A549 (cell line): ENCODE results near the gene DLG2. TPM values are rescaled to one million over a fixed set of nuclear protein-coding genes. Genes with fewer than 3 reads are reported as not detected.

ENCODE experiments used
- ATAC-seq, 2 experiments: fragments of 200-7000 bp in 1 of 2; fragments of >200 bp in 1 of 2; cut with Nextera tagmentation in 1 of 2; cut with Tn5 transposase in 1 of 2; 3 replicates each; pipeline versions ENCODE4 v1.8.0 to v1.9.1; 2018 to 2020; ENCODE audit warnings: mild to moderate bottlenecking in 1 of 2, moderate library complexity in 1 of 2
- CTCF ChIA-PET: fragments of 300-600 bp; sonication (Branson Sonifier 250); formaldehyde crosslinking; extraction: SDS; loops from one replicate; lab custom pipeline; 2021; ENCODE audit warnings: antibody characterized with exemption, inconsistent platforms; lab: Yijun Ruan, JAX
- POLR2A ChIA-PET: fragments of 350-600 bp; formaldehyde crosslinking; extraction: SDS; loops from one replicate; lab custom pipeline; 2021; ENCODE audit warnings: antibody characterized with exemption, inconsistent platforms; lab: Yijun Ruan, JAX
- DNase-seq, 2 experiments: peaks; one replicate each; pipeline versions ENCODE4 v3.0.0 to v3.0.0-alpha.2; 2011 to 2016; ENCODE audit warnings: low read depth in 1 of 2, low spot score in 1 of 2
- FAIRE-seq: peaks from 2 replicates; lab custom pipeline; 2011; peaks lifted over from hg19 to GRCh38; lab: Jason Lieb, UNC
- H3K27ac ChIP-seq, 2 experiments: fragments of >200 bp; sonication (Bioruptor Twin); formaldehyde crosslinking; 3 replicates each; pipeline ENCODE4 v1.5.1; 2016 to 2017
- H3K4me1 ChIP-seq: fragments of >200 bp; sonication (Bioruptor Twin); formaldehyde crosslinking; 3 replicates; pipeline ENCODE4 v1.6.1; 2016
- H3K4me2 ChIP-seq: fragments of >200 bp; sonication (Bioruptor Twin); formaldehyde crosslinking; 3 replicates; pipeline ENCODE4 v1.6.1; 2016
- H3K4me3 ChIP-seq: fragments of >200 bp; sonication (Bioruptor Twin); formaldehyde crosslinking; 3 replicates; pipeline ENCODE4 v1.5.1; 2016
- H3K9me3 ChIP-seq: fragments of >200 bp; sonication (Bioruptor Twin); formaldehyde crosslinking; 3 replicates; pipeline ENCODE4 v1.6.1; 2016
- ATOH8 ChIP-seq: fragments of 250-450 bp; sonication (Bioruptor Pico); IDR thresholded peaks from 2 replicates; pipeline ENCODE4 v1.5.0; 2020; ENCODE audit warnings: low read depth, mild to moderate bottlenecking, moderate library complexity
- CEBPB ChIP-seq, 2 experiments: fragments of >200 bp in 1 of 2; sonication (Bioruptor Twin) in 1 of 2; formaldehyde crosslinking in 1 of 2; IDR thresholded peaks; 2 replicates each; pipeline ENCODE4 v1.6.1; 2012 to 2016
- EP300 ChIP-seq, 2 experiments: fragments of >200 bp; sonication (Bioruptor Twin); formaldehyde crosslinking; IDR thresholded peaks; 2 replicates in 1 of 2; 3 replicates in 1 of 2; pipeline ENCODE4 v1.6.1; 2016 to 2017
- FOSL2 ChIP-seq, 2 experiments: fragments of 450-650 bp in 1 of 2; fragments of >200 bp in 1 of 2; sonication (Bioruptor Twin) in 1 of 2; formaldehyde crosslinking; IDR thresholded peaks; 2 replicates each; pipeline versions ENCODE4 v1.5.0 to v1.6.1; 2016 to 2020; ENCODE audit warnings: mild to moderate bottlenecking in 1 of 2, moderate library complexity in 1 of 2
- FOXS1 ChIP-seq: fragments of 250-450 bp; sonication (Bioruptor Pico); IDR thresholded peaks from 2 replicates; pipeline ENCODE4 v1.5.0; 2020; ENCODE audit warnings: mild to moderate bottlenecking, moderate library complexity
- HDAC2 ChIP-seq: fragments of 200-600 bp; sonication (generic); IDR thresholded peaks from 2 replicates; pipeline ENCODE4 v1.6.1; 2016
- HES2 ChIP-seq: fragments of >200 bp; sonication (Bioruptor Twin); formaldehyde crosslinking; IDR thresholded peaks from 2 replicates; pipeline ENCODE4 v1.6.1; 2016
- HOXB13 ChIP-seq: fragments of 250-450 bp; sonication (Bioruptor Pico); IDR thresholded peaks from 2 replicates; pipeline ENCODE4 v1.5.0; 2020; ENCODE audit warnings: low read depth, mild to moderate bottlenecking, moderate library complexity
- JUN ChIP-seq, 2 experiments: fragments of >200 bp; sonication (Bioruptor Twin); formaldehyde crosslinking; IDR thresholded peaks; 2 replicates in 1 of 2; 3 replicates in 1 of 2; pipeline ENCODE4 v1.6.1; 2016 to 2017
- KDM1A ChIP-seq: fragments of 200-600 bp; sonication (generic); IDR thresholded peaks from 2 replicates; pipeline ENCODE4 v1.6.1; 2016; ENCODE audit warnings: low read depth, mild to moderate bottlenecking
- KDM5A ChIP-seq: fragments of 200-600 bp; sonication (generic); IDR thresholded peaks from 2 replicates; pipeline ENCODE4 v1.6.1; 2016; ENCODE audit warnings: antibody characterized with exemption, mild to moderate bottlenecking
- MAFK ChIP-seq: fragments of 450-650 bp; IDR thresholded peaks from 2 replicates; pipeline ENCODE4 v1.6.1; 2014; ENCODE audit not compliant: partially characterized antibody
- MAX ChIP-seq: IDR thresholded peaks from 2 replicates; pipeline ENCODE4 v1.6.1; 2012
- MYC ChIP-seq: IDR thresholded peaks from 2 replicates; pipeline ENCODE4 v1.6.1; 2012; ENCODE audit warnings: mild to moderate bottlenecking, inconsistent platforms, low read length, improper control_type of control experiment, borderline replicate concordance
- NR3C1 ChIP-seq: fragments of >200 bp; sonication (Bioruptor Twin); formaldehyde crosslinking; IDR thresholded peaks from 3 replicates; pipeline ENCODE4 v1.6.1; 2017
- PHF8 ChIP-seq: fragments of 200-600 bp; sonication (generic); IDR thresholded peaks from 2 replicates; pipeline ENCODE4 v1.6.1; 2016; ENCODE audit warnings: low read depth, mild to moderate bottlenecking, antibody characterized with exemption, moderate library complexity, borderline replicate concordance
- RFX5 ChIP-seq: fragments of 450-650 bp; IDR thresholded peaks from 2 replicates; pipeline ENCODE4 v1.7.1; 2014; ENCODE audit warnings: antibody characterized with exemption, mild to moderate bottlenecking, moderate library complexity
- TP53 ChIP-seq: fragments of 250-450 bp; sonication (Bioruptor Pico); IDR thresholded peaks from 2 replicates; pipeline ENCODE4 v1.5.0; 2021; ENCODE audit warnings: mild to moderate bottlenecking, moderate library complexity
- ZFP36 ChIP-seq: fragments of 450-650 bp; IDR thresholded peaks from 2 replicates; pipeline ENCODE4 v1.6.1; 2014; ENCODE audit warnings: borderline replicate concordance; ENCODE audit not compliant: partially characterized antibody
- ZSCAN20 ChIP-seq: fragments of 250-450 bp; sonication (Bioruptor Pico); IDR thresholded peaks from 2 replicates; pipeline ENCODE4 v1.8.0; 2022; ENCODE audit warnings: mild to moderate bottlenecking, moderate library complexity
- WGBS: methylation state at CpG from one replicate; pipeline ENCODE4 v1.1.6; 2017; ENCODE audit errors: missing lambda C conversion rate; 5-methylcytosine and 5-hydroxymethylcytosine counted together
- polyA plus RNA-seq, 4 experiments: library from polyadenylated mRNA; depleted of rRNA in 3 of 4; stranded (reverse); fragments of >200 nt; fragmentation: RNase III in 1 of 4; extraction: RNeasy Plus Mini Kit Qiagen cat#74134 plus additional on column Dnase treatment in 1 of 4; gene quantifications; 2 replicates in 3 of 4; 3 replicates in 1 of 4; pipeline ENCODE4 v1.2.3, GENCODE V29; 2011 to 2017
- TF ChIP-seq, protein P1 (sequence below): fragments of 250-450 bp; sonication (Bioruptor Pico); IDR thresholded peaks from 2 replicates; pipeline ENCODE4 v1.5.0; 2021; ENCODE audit warnings: mild to moderate bottlenecking, moderate library complexity, borderline replicate concordance
- TF ChIP-seq, protein P2 (sequence below): fragments of 450-650 bp; IDR thresholded peaks from 2 replicates; pipeline ENCODE4 v1.6.1; 2014; ENCODE audit warnings: antibody characterized with exemption
- TF ChIP-seq, protein P3 (sequence below): IDR thresholded peaks from 2 replicates; pipeline ENCODE4 v1.6.1; 2012

Gene DLG2
- polyA plus RNA-seq, 2 of the 4 experiments (the other 2 are of a cell fraction), result 0.26 to 0.79 TPM

DNA sequence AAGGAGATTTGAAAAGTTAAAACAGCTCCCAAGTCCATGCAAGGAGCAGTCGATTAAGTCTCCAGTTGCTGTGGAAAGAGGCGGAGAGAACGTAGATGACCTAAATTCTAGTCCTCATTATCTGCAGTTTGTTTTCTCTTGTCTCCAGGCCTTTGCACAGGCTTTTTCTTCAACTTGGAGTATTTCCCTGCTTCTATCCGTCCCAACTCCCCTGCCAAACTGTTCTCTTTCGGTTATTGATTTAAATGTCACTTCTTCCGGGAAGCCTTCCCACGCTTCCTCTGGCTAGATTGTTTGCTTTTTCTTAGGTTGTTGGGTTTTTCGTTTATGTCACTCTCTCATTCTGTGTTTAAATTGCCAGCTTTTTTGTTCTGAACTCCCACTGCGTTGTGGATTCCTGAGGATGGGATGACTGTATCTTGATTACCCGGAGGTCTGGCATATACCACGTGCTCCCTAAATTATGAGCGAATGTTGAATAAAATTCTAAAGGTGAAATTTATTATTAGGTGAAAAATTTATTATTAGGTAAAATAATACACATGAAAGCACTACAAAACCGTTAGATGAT, 1.7 kb upstream of the DLG2 start:
- peak overlapping the region; percentile 57 for H3K4me3 ChIP-seq
- peak; percentile 35 to 39 for ATAC-seq
- FAIRE-seq, result no peak
- WGBS, result 3% methylated on average over 13 of the region's 13 CpGs
- H3K27ac ChIP-seq, result peak overlapping the region; percentile 69 to 89
- peaks cover 14% of the 10 kb centered on the region for H3K4me1 ChIP-seq
- no peaks in the 10 kb centered on the region for H3K9me3 ChIP-seq
- TF ChIP-seq KDM5A (peak; percentile 84; the same call in 1 of the 2 replicates), MAX (0 out of 2 replicates have a peak, but pooled peaks have one; percentile 18), MYC (0 out of 2 replicates have a peak, but pooled peaks have one; percentile 41), FOXS1 (CRISPR knock-in tag) (no peak), ZFP36 (peak; percentile 84), PHF8 (0 out of 2 replicates have a peak, but pooled peaks have one; percentile 21)
- TF ChIP-seq, protein P1, sequence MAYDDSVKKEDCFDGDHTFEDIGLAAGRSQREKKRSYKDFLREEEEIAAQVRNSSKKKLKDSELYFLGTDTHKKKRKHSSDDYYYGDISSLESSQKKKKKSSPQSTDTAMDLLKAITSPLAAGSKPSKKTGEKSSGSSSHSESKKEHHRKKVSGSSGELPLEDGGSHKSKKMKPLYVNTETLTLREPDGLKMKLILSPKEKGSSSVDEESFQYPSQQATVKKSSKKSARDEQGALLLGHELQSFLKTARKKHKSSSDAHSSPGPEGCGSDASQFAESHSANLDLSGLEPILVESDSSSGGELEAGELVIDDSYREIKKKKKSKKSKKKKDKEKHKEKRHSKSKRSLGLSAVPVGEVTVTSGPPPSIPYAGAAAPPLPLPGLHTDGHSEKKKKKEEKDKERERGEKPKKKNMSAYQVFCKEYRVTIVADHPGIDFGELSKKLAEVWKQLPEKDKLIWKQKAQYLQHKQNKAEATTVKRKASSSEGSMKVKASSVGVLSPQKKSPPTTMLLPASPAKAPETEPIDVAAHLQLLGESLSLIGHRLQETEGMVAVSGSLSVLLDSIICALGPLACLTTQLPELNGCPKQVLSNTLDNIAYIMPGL (CRISPR knock-in tag), result no peak
- TF ChIP-seq, protein P2, sequence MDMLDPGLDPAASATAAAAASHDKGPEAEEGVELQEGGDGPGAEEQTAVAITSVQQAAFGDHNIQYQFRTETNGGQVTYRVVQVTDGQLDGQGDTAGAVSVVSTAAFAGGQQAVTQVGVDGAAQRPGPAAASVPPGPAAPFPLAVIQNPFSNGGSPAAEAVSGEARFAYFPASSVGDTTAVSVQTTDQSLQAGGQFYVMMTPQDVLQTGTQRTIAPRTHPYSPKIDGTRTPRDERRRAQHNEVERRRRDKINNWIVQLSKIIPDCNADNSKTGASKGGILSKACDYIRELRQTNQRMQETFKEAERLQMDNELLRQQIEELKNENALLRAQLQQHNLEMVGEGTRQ, result 0 out of 2 replicates have a peak, but pooled peaks have one; percentile 15
- CTCF ChIA-PET, result interaction anchor here (1.1 to 1.5 kb wide), 2 partner anchors 52 to 663 kb away, joined by 3 to 4 read pairs; no protein-coding TSS in a partner anchor
- POLR2A ChIA-PET, result interaction anchor here (0.6 to 5.0 kb wide), 7 partner anchors 8 to 616 kb away, joined by 3 to 30 read pairs (median 4); partner anchors contain the start of genes CREBZF, EED and TMEM126A
- H3K4me2 ChIP-seq, result peak overlapping the region; percentile 81
- DNase-seq, result no peak

DNA sequence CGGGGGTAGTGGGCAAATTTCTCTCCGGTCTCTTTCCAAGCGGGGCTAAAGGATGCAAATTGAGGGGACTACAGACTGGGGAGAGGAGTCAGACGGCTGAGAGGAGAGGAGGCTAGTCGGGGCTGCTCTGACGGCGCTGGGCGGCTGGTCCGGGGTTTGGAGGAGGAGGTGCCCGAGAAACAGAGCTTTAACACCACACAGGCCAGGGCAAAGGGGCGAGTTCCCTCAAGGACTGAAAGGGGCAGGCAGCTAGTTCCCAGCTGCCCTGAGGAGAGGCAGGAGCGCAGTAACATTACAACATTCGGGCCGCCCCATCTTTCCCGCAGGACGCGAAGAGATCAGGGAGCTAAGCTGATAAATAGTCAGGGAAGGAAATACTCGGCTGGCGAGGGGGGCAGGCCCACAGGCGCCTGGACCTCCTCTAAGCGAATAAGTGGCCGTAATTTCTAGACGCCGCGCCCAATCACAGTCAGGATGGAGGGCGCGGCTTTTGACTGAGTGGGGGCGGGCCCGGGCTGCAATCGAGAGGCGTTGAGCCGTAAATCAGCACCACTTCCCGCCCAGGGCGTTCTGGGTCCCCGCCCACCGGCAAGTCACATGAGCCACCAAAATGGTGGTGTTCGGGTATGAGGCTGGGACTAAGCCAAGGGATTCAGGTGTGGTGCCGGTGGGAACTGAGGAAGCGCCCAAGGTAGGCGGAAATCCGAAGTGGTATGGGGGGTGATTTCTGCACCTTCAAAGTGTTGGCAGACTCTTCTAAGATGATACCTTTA, 1.0 kb upstream of the DLG2 start, which contains the start of gene TMEM126B:
TMEM126B (plus strand) TSS at position 596 of the 773 bp plus-strand sequence; CDS start at position 611, 15 bp downstream.
- Histone ChIP-seq H3K4me1 (peaks cover 14% of the 10 kb centered on the region), H3K4me3 (peak within 1 kb of the TSS; percentile 57), H3K4me2 (peak within 1 kb of the TSS; percentile 96), H3K9me3 (no peaks in the 10 kb centered on the region), H3K27ac (peak within 1 kb of the TSS; percentile 79 to 89)
- POLR2A ChIA-PET, result interaction anchor here (0.6 to 5.0 kb wide), 8 partner anchors 9 to 617 kb away, joined by 3 to 30 read pairs (median 4); partner anchors contain the start of genes CREBZF, EED and TMEM126A
- FAIRE-seq (peak; percentile 76), ATAC-seq (peak; percentile 97 to 99), DNase-seq (peak; percentile 84 to 96)
- WGBS, result under 1% methylated on average over 38 of the region's 41 CpGs
- CTCF ChIA-PET, result interaction anchor here (0.6 to 1.5 kb wide), 4 partner anchors 18 to 663 kb away, joined by 3 to 4 read pairs (median 3); no protein-coding TSS in a partner anchor
- TF ChIP-seq NR3C1 (no peak), EP300 (IDR thresholded peaks at IDR 0.05) (no peak), CEBPB (IDR thresholded peaks at IDR 0.05) (peak in 1 of 2 experiments; percentile 13; a peak in 1 of 4 replicates), FOSL2 (IDR thresholded peaks at IDR 0.05) (no peak), FOSL2 (CRISPR knock-in tag; IDR thresholded peaks at IDR 0.05) (no peak), JUN (IDR thresholded peaks at IDR 0.05) (peak in 1 of 2 experiments; percentile 72; a peak in 3 of 5 replicates), HDAC2 (no peak), KDM1A (no peak), KDM5A (peak; percentile 96), HOXB13 (CRISPR knock-in tag) (no peak), TP53 (CRISPR knock-in tag) (no peak), MAFK (no peak), RFX5 (no peak; the same call in 1 of the 2 replicates), HES2 (no peak), ATOH8 (CRISPR knock-in tag) (no peak), ZSCAN20 (CRISPR knock-in tag) (no peak)
- TF ChIP-seq, protein P3, sequence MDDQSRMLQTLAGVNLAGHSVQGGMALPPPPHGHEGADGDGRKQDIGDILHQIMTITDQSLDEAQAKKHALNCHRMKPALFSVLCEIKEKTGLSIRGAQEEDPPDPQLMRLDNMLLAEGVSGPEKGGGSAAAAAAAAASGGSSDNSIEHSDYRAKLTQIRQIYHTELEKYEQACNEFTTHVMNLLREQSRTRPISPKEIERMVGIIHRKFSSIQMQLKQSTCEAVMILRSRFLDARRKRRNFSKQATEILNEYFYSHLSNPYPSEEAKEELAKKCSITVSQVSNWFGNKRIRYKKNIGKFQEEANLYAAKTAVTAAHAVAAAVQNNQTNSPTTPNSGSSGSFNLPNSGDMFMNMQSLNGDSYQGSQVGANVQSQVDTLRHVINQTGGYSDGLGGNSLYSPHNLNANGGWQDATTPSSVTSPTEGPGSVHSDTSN, result peak; percentile 64
- TF ChIP-seq, protein P2, result peak; percentile 90
